GM21723 (cell line): ENCODE results near the gene MAST4.

Experiments
- ATAC-seq: cut with Tn5 transposase; IDR thresholded peaks from one replicate; pipeline ENCODE4 v1.9.1; 2021; ENCODE audit warnings: mild to moderate bottlenecking, moderate library complexity; ENCODE audit not compliant: unreplicated experiment

MAST4 gene

DNA sequence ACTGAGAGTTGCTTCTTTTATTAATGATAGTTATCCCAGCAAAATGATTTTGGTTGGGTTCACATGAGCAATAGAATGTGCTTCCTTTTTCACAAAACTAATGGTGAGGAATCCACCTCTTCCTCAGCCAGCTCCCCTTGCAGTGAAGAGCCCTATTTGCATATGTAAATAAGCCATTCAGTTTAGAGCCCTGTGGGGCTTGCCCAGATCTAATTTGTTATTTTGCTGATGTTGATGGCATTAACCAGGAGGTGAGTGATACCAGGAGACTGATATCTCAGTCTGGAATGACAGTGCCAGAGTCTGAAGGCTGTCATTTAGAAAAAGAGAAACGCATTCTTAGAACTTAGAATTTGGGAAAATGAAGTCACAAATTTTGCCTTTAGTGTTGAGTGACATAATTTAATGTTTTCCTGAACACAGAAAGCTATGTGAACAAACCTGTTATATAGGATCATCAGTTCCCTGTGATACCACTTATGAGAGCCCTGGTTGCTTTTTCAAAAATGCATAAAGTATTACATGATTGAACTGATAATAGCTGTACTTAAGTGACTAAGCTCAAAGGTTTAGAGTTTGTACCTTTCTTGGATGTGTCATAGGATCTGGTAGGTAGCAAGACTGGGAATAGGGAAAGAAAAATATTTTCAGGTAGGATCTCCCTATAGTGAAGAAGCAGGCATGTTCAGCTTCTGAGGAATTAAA is 271.6 kb downstream of the MAST4 start:
- ATAC-seq: no peak

DNA sequence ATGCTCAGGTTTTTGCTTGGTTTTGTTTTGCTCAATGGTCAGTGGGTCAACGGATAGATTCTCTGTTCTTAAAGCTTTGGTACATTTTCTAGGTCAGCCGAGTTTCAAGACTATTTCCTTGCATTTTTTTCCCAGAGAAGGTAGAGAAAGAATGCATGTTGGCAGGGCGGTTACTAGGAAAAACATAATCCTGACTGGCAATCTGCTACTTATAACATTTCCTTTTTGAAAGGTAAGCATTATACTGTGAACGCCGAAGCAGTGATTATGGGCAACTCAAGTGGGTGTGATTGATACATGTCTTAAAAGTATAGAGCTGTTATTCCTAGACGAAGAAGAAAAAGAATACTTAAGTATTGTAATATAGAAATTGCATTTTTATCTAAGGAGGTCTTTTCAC is 273.2 kb downstream of the MAST4 start:
- ATAC-seq: no peak

- ATAC-seq: no peak
These were observed 274.5 kb downstream of the MAST4 start for GRCh38 chr5:66870708-66871107.

DNA sequence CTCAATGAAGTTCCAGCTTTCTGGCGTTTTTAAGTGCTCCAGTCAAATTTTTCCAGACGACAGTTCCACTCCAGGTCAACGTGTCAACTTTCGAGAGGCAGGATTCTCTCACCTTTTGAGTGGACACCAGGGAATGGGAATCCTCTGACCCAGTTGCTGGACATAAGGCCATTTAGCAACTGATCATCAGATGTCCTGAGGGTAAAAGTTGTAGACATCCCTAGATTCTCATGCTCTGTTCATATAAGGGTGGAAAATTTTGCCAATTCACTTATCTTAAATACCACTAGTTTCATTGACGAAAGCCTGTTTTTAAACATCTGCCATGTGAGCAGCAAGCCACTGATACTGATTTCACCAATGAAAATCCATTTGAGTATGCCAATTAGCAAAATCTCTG is 275.5 kb downstream of the MAST4 start:
- no peak for ATAC-seq

GRCh38 chr5:66872736-66873331 is 276.6 kb downstream of the MAST4 start:
- no peak for ATAC-seq

GRCh38 chr5:66874004-66874403 is 277.8 kb downstream of the MAST4 start:
- ATAC-seq: no peak

GRCh38 chr5:66875315-66875714 is 279.1 kb downstream of the MAST4 start:
- ATAC-seq: no peak

DNA sequence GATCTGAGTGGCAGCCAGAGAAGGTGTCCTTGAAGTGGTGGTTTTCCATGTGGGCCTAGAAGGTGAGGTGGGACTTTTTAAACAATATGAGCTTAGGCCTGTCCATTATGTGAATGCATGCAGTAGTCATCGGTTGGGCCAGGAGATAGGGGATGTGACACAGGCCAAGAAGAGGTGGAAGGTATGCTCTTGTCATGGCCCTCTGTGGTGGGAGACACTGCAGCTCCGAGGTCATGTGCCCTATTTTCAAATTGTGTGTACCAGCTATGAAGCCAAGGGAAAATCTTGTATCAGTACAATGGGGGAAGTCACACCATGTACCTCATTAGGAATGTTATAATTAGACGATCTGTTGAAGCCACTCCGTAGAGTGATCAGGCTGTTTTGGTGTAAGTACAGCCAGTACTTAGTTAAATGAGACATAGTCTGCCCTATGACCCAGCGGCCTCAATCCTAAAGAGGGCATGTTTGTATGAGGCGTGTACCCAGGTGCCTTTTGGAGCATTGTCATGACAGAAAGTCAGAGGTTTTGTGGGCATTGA is 280.1 kb downstream of the MAST4 start:
- ATAC-seq: no peak

GRCh38 chr5:66877843-66878242 is 281.6 kb downstream of the MAST4 start:
- ATAC-seq: no peak

DNA sequence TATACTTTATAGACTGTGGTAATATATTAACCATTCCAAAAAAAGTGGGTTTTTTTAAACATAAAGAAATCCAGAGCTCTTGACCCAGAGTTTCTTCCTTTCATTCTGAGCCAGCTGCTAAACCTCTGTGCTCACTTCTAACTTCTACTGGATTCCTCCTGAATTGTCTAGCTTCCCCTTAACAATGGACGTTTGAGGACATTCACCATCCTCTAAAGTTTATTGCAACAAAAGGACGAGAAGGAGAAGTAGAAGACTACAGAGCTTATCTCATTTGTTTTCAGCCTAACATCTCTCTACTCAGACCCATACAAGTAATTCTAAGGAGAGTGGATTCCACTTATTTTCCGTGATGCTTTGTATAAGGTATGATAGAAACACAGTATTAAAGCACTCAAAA is 284.2 kb downstream of the MAST4 start:
- ATAC-seq: no peak

GRCh38 chr5:66881480-66882161 is 285.4 kb downstream of the MAST4 start:
- no peak for ATAC-seq

DNA sequence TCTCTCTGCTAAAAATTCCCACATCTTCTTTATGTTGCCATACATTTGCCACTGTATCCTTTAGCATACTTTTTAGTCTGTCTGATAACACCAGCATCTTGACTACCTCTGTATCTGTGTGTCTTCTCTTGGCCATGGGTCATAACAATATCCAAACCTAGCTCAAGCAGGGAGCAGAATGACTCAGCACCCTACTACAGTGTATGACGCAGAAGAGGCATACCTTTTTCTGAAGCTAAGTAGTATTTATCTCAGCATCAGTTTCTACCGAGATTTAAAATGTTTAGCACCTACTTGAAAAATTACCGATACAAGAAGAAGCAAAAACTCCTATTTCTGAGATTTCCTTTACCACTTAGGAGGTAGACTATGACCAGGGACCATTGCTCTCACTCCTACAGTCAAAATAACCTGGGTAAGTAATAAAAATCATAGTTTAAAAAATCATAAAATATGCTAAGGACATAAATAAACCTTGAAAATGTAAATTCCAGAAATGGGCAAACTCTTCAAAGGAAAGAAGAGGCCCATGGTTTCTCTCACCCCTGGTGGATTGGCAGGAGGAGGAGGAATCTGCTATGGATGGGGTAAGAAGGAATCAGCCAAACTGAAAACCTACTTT is 286.5 kb downstream of the MAST4 start:
- ATAC-seq: no peak

GRCh38 chr5:66884564-66885243 is 288.5 kb downstream of the MAST4 start:
- ATAC-seq: no peak

- no peak for ATAC-seq
These were observed 290.7 kb downstream of the MAST4 start for GRCh38 chr5:66886941-66887340.

GRCh38 chr5:66888613-66889012 is 292.4 kb downstream of the MAST4 start:
- no peak for ATAC-seq

DNA sequence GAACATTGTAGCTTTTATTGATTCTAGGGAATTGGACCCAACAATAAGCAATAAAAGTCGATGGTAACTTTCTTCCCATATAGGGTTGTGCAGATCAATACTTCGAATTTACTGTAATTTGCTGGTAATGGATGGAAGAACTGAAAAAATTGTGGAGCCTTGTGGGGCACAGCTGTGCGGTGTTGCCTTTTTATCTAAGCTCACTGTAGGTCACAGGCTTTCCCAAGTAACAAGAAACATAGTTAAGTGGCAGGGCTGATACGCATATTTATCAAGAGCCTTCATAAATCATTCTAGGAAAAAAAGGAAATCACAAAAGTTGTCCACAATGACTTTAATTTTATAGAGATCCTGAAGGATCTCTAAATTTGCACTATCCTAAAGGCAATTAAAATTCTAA is 292.9 kb downstream of the MAST4 start:
- no peak for ATAC-seq

DNA sequence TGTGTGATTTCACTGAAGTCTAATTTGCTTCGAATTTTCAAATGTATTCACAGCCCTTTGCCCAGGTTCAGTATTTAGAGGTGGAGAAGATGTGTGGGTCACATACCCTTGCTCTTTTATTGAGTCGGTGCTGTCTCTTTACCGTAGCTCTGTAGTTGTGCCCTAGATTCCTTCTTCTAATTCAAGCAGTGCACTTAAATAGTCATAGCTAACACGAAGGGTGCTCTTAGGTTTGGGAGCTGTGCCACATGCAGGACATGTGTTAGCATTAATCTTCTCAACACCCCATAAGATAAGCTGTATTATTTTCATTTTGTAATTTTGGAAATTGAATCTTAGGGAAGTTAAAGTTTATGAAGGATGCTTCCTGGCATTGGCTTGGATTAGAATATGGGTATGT is 293.3 kb downstream of the MAST4 start:
- ATAC-seq: no peak

GRCh38 chr5:66891184-66891925 is 295.2 kb downstream of the MAST4 start:
- no peak for ATAC-seq

DNA sequence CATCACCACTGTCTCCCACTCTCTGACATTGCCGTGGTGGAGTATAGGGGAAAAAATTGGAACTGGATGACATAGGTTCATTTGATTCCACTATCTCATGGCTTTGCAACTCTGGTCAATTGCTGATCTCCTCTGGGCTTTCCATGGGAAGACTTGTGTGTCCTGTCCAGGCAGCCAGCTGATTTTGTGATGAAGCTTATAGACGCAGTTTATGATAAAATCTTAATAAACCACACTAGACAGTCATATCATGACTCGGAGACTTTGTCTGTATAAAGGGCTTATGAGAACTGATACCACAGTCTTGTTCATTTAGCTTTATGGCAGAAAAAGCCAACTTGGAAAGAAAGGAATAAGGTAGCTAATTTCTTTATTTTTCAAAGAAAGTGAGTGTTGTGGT is 296.5 kb downstream of the MAST4 start:
- no peak for ATAC-seq

DNA sequence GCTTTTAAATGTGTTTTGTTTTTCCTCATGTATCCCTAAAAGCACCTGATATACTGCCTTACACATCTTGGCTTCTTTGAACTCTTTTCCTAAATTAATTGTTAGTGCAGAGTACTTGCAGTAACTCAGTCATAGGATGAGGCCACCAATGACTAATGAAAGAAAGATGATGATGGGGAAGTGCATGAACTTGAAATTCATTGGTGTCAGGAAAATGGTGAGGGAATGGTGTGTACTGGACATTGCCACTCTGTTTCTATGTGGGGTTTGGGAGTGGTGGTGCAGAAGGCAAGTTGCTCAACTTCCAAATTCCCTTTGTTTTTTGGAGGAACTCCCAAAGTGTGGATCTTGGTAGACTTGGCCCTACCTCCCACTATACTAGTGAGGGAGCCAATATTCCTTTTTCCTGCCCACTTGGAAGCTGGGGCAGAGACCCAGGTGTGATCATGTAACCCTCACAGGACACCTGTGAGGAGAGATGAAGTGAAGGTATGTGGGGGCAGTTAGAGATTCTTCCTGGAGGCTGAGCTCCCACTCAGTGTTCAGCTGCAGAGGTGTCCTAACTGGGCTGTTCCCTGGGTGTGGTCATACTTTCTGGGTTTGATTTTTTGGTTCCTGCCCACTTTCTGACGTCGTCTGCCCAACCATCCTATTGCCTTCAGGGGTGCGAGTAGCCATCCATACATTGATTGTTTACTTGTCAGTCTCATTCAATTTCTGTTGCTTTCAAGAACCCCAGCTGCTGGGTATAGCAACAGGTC is 298.5 kb downstream of the MAST4 start:
- ATAC-seq: no peak
